GM21423 (cell line): ENCODE measurements around the gene KRTAP27-1.

Experiments used
- ATAC-seq: cut with Tn5 transposase; IDR thresholded peaks from one replicate; pipeline ENCODE4 v1.9.1; 2021; ENCODE audit warnings: mild to moderate bottlenecking, moderate library complexity; ENCODE audit not compliant: unreplicated experiment

The KRTAP27-1 gene

GRCh38 chr21:30289215-30289614 is 48.3 kb downstream of the KRTAP27-1 start, which contains the start of gene KRTAP25-1:
KRTAP25-1 (minus strand) TSS chr21:30289514; CDS start chr21:30289490, 24 bp downstream.
- no peak for ATAC-seq
